HEK293 (cell line): ENCODE measurements around the gene LSS.

Source experiments
- CTCF ChIP-seq: fragments of 450-650 bp; formaldehyde crosslinking; IDR thresholded peaks from 2 replicates; pipeline ENCODE4 v1.5.1; 2016; ENCODE audit warnings: missing biosample characterization, missing genetic modification characterization
- KLF17 ChIP-seq: fragments of 450-650 bp; formaldehyde crosslinking; IDR thresholded peaks from 2 replicates; pipeline ENCODE4 v1.5.1; 2016; ENCODE audit warnings: missing biosample characterization, missing genetic modification characterization
- SCRT2 ChIP-seq: fragments of 450-650 bp; formaldehyde crosslinking; IDR thresholded peaks from 2 replicates; pipeline ENCODE4 v1.5.1; 2016; ENCODE audit warnings: missing biosample characterization, missing genetic modification characterization
- TCF7L2 ChIP-seq: IDR thresholded peaks from 2 replicates; pipeline ENCODE4 v1.6.1; 2011; ENCODE audit warnings: low read depth, mild to moderate bottlenecking, inconsistent platforms, low read length, moderate library complexity, borderline replicate concordance
- ZNF248 ChIP-seq: fragments of 450-650 bp; formaldehyde crosslinking; IDR thresholded peaks from 2 replicates; pipeline ENCODE4 v1.5.1; 2017; ENCODE audit warnings: missing biosample characterization, missing genetic modification characterization
- ZNF311 ChIP-seq: fragments of 450-650 bp; formaldehyde crosslinking; IDR thresholded peaks from 2 replicates; pipeline ENCODE4 v1.5.1; 2017; ENCODE audit warnings: missing biosample characterization, missing genetic modification characterization, borderline replicate concordance
- ZNF555 ChIP-seq: fragments of 450-650 bp; formaldehyde crosslinking; conservative IDR thresholded peaks from 2 replicates; pipeline ENCODE4 v1.5.1; 2017; ENCODE audit warnings: missing biosample characterization, mild to moderate bottlenecking, missing genetic modification characterization, inconsistent platforms
- TF ChIP-seq, protein P1 (sequence below): fragments of 450-650 bp; formaldehyde crosslinking; IDR thresholded peaks from 2 replicates; pipeline ENCODE4 v1.5.1; 2016; ENCODE audit warnings: missing biosample characterization, missing genetic modification characterization
- TF ChIP-seq, protein P2 (sequence below): fragments of 450-650 bp; formaldehyde crosslinking; IDR thresholded peaks from 2 replicates; pipeline ENCODE4 v1.5.1; 2017; ENCODE audit warnings: missing biosample characterization, missing genetic modification characterization

GRCh38 chr21:46205166-46205565, 23.4 kb downstream of the LSS start:
- TF ChIP-seq KLF17 (tag by site-specific recombination) (no peak), TCF7L2 (no peak), CTCF (tag by site-specific recombination) (no peak), ZNF555 (tag by site-specific recombination) (no peak), ZNF311 (tag by site-specific recombination) (no peak), SCRT2 (no peak), ZNF248 (no peak)
- TF ChIP-seq, protein P1, sequence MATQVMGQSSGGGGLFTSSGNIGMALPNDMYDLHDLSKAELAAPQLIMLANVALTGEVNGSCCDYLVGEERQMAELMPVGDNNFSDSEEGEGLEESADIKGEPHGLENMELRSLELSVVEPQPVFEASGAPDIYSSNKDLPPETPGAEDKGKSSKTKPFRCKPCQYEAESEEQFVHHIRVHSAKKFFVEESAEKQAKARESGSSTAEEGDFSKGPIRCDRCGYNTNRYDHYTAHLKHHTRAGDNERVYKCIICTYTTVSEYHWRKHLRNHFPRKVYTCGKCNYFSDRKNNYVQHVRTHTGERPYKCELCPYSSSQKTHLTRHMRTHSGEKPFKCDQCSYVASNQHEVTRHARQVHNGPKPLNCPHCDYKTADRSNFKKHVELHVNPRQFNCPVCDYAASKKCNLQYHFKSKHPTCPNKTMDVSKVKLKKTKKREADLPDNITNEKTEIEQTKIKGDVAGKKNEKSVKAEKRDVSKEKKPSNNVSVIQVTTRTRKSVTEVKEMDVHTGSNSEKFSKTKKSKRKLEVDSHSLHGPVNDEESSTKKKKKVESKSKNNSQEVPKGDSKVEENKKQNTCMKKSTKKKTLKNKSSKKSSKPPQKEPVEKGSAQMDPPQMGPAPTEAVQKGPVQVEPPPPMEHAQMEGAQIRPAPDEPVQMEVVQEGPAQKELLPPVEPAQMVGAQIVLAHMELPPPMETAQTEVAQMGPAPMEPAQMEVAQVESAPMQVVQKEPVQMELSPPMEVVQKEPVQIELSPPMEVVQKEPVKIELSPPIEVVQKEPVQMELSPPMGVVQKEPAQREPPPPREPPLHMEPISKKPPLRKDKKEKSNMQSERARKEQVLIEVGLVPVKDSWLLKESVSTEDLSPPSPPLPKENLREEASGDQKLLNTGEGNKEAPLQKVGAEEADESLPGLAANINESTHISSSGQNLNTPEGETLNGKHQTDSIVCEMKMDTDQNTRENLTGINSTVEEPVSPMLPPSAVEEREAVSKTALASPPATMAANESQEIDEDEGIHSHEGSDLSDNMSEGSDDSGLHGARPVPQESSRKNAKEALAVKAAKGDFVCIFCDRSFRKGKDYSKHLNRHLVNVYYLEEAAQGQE, result no peak
- TF ChIP-seq, protein P2, sequence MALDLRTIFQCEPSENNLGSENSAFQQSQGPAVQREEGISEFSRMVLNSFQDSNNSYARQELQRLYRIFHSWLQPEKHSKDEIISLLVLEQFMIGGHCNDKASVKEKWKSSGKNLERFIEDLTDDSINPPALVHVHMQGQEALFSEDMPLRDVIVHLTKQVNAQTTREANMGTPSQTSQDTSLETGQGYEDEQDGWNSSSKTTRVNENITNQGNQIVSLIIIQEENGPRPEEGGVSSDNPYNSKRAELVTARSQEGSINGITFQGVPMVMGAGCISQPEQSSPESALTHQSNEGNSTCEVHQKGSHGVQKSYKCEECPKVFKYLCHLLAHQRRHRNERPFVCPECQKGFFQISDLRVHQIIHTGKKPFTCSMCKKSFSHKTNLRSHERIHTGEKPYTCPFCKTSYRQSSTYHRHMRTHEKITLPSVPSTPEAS (tag by site-specific recombination), result no peak
